ENCODE measurements around the gene IZUMO4. TPM values are rescaled to one million over a fixed set of nuclear protein-coding genes. Genes with fewer than 3 reads are reported as not detected.

IZUMO4 gene
- total RNA-seq, 1 experiment from 2014 or later: 1.5 TPM

DNA sequence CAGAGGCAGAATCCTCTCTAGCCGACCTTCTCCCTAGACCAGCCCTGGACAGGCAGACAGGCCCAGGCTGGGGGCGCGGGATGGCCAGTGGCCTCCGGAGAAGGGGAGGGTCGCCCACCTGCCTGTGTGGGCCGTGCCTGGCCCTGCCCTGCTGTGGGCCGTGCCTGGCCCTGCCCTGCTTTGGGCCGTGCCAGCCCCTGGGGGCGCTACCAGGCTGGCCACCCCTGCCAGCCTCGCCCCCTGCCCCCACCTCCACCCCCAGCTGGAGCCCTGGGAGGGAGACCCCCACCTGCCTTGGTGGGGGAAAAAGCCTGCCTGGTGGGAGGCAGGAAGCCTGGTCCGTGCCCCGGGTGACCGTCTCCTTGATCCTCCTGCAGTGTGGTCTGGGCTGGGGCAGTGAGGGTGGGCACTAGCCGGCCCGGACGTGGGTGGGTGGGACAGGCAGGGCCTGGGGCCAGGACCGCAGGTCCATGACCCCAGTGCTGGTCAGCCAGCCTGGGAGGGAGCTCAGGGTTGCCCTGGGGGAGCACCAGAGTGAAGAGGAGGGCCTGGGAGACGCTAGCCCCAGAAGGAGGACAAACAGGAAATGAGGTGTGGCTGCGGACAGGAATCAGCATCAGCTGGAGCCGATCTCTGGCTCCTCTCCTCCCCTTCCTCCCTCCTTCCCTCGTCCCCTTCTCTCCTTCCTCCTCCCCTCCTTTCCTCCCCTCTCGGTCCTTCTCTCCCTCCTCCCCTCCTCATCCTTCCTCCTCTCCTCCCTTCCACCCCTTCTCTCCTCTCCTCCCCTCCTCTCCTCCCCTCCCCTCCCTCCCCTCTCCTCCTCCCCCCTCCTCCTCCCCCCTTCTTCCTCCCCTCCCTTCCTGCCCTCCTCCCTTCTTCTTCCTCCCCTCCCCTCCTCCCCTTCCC is 40.5 kb upstream of the IZUMO4 start:
- H3F3A ChIP-seq (ENCODE audit: insufficient read depth, low read depth): peaks cover 17% of the 10 kb centered on the region; the same call in 1 of the 2 replicates
- no peaks in the 10 kb centered on the region for H3K9me3 ChIP-seq (ENCODE audit: insufficient read depth, low read depth)
- peak overlapping the region; percentile 36 for H3K4me2 ChIP-seq
- no peaks in the 10 kb centered on the region for H4K20me1 ChIP-seq (ENCODE audit: insufficient read depth)
- H3K9me2 ChIP-seq (ENCODE audit: insufficient read depth): no peaks in the 10 kb centered on the region
- no peak overlapping the region for H2AFZ ChIP-seq
- peak in 1 of 2 experiments; percentile 35 for DNase-seq
- CTCF ChIA-PET: no interaction called here
- H3K79me2 ChIP-seq (ENCODE audit: low read depth): 0 out of 2 replicates have a peak, but pooled peaks cover 6% of the 10 kb centered on the region
- H3K36me3 ChIP-seq (ENCODE audit: low read depth): no peaks in the 10 kb centered on the region
- intact Hi-C loops (cut with micrococcal nuclease; ENCODE audit: unreplicated experiment): no loop called here
- TF ChIP-seq EZH2 (IDR thresholded peaks at IDR 0.05; ENCODE audit: low read depth): no peak
- H3K27ac ChIP-seq: no peak overlapping the region
- no peak overlapping the region for H3K4me3 ChIP-seq
- H3K4me1 ChIP-seq (replicated peaks; ENCODE audit: insufficient read depth): peaks cover 37% of the 10 kb centered on the region
- H3K27me3 ChIP-seq (ENCODE audit: insufficient read depth, low read depth): no peaks in the 10 kb centered on the region
- no TSS peak for BruUV-seq (replicated peaks)
- POLR2A ChIA-PET (ENCODE audit: unreplicated experiment): no interaction called here

DNA sequence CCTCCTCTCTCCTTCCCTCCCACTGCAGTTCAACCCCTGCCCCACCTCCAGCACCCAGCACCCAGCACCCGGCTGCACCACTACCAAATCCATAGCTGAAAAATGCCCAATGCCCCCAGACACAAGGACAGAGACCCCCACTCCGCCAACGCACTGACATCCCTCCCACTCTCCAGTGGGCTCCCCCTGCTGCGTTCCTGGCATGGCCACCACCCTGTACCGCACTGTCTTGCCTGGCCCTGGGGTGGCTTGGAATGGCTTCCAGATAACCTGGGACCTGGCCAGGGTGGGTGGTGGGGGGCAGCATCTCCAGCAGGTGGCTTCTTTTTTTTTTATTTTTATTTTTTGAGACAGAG is 39.9 kb upstream of the IZUMO4 start:
- Histone ChIP-seq H2AFZ (no peak overlapping the region), H3K9me3 (ENCODE audit: insufficient read depth, low read depth) (no peaks in the 10 kb centered on the region), H3K27me3 (ENCODE audit: insufficient read depth, low read depth) (no peaks in the 10 kb centered on the region), H3K27ac (peak overlapping the region; percentile 3; the same call in 1 of the 2 replicates), H3K4me1 (replicated peaks; ENCODE audit: insufficient read depth) (peaks cover 37% of the 10 kb centered on the region), H3F3A (ENCODE audit: insufficient read depth, low read depth) (peaks cover 17% of the 10 kb centered on the region; the same call in 1 of the 2 replicates), H3K79me2 (ENCODE audit: low read depth) (0 out of 2 replicates have a peak, but pooled peaks cover 6% of the 10 kb centered on the region), H3K9me2 (ENCODE audit: insufficient read depth) (no peaks in the 10 kb centered on the region), H4K20me1 (ENCODE audit: insufficient read depth) (no peaks in the 10 kb centered on the region), H3K4me2 (no peak overlapping the region), H3K4me3 (no peak overlapping the region), H3K36me3 (ENCODE audit: low read depth) (no peaks in the 10 kb centered on the region)
- intact Hi-C loops (cut with micrococcal nuclease; ENCODE audit: unreplicated experiment): no loop called here
- TF ChIP-seq, protein P1, sequence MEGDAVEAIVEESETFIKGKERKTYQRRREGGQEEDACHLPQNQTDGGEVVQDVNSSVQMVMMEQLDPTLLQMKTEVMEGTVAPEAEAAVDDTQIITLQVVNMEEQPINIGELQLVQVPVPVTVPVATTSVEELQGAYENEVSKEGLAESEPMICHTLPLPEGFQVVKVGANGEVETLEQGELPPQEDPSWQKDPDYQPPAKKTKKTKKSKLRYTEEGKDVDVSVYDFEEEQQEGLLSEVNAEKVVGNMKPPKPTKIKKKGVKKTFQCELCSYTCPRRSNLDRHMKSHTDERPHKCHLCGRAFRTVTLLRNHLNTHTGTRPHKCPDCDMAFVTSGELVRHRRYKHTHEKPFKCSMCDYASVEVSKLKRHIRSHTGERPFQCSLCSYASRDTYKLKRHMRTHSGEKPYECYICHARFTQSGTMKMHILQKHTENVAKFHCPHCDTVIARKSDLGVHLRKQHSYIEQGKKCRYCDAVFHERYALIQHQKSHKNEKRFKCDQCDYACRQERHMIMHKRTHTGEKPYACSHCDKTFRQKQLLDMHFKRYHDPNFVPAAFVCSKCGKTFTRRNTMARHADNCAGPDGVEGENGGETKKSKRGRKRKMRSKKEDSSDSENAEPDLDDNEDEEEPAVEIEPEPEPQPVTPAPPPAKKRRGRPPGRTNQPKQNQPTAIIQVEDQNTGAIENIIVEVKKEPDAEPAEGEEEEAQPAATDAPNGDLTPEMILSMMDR (conservative IDR thresholded peaks at IDR 0.05): no peak
- TF ChIP-seq EZH2 (IDR thresholded peaks at IDR 0.05; ENCODE audit: low read depth): no peak
- no TSS peak for BruUV-seq (replicated peaks)
- POLR2A ChIA-PET (ENCODE audit: unreplicated experiment): no interaction called here
- CTCF ChIA-PET: no interaction called here
- DNase-seq: no peak

DNA sequence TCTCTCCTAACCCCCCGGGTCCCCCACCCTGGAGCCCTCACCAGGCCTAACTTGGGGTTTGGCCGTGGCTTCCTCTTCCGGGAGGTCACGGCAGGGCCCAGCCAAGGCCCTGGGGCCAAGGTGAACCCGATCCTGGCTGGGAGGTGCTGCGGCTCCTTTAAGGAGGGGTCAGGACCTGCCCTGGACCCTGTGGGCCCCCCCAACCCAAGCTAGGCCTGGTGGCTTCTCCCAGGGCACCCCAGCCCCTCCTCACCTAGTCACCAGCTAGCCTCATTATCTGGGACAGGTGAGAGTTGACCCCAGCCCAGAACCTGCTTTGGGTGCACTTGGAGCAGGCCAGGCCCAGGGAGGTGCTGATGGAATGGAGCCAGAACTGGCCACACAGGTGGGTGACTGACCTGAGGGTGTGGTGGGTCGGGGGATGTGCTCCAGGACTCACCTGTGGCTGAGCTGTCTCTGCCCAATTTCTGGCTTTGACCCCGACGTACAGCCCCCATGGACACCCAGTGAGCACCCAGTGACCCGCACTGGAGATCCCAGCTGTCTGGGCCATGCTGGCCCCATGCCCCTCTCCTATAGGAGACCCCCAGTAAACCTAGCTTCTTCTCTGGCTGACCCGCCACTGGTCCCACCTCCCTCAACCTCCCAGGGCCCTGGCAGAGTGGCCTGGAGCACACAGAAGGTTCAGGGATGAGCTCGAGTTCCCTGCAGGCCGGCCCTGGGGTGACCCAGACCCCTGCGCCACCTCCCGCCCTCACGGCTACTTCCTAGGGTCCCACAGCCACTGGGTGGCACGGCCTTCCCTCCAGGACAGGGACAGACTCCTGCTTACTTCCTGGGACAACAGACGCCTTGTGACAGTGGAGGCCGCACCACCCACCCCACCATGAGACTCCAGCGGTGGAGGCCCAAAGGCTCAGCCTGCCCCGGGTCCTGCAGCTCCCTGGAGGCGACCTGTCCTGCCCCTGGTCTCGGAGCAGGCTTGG is 38.9 kb upstream of the IZUMO4 start:
- 0 out of 2 replicates have a peak, but pooled peaks cover 6% of the 10 kb centered on the region for H3K79me2 ChIP-seq (ENCODE audit: low read depth)
- H3F3A ChIP-seq (ENCODE audit: insufficient read depth, low read depth): peaks cover 17% of the 10 kb centered on the region; the same call in 1 of the 2 replicates
- CTCF ChIA-PET: no interaction called here

More for the DNA sequence above, 38.9 kb upstream of the IZUMO4 start:
- Histone ChIP-seq H3K9me3 (ENCODE audit: insufficient read depth, low read depth) (no peaks in the 10 kb centered on the region), H2AFZ (no peak overlapping the region), H3K27me3 (ENCODE audit: insufficient read depth, low read depth) (no peaks in the 10 kb centered on the region), H4K20me1 (ENCODE audit: insufficient read depth) (no peaks in the 10 kb centered on the region), H3K27ac (peak overlapping the region; percentile 100), H3K4me3 (no peak overlapping the region), H3K9me2 (ENCODE audit: insufficient read depth) (no peaks in the 10 kb centered on the region), H3K36me3 (ENCODE audit: low read depth) (no peaks in the 10 kb centered on the region), H3K4me1 (replicated peaks; ENCODE audit: insufficient read depth) (peaks cover 37% of the 10 kb centered on the region), H3K4me2 (0 out of 2 replicates have a peak overlapping the region, but pooled peaks have one; percentile 80)
- no TSS peak for BruUV-seq (replicated peaks)
- DNase-seq: no peak
- POLR2A ChIA-PET (ENCODE audit: unreplicated experiment): no interaction called here
- intact Hi-C loops (cut with micrococcal nuclease; ENCODE audit: unreplicated experiment): no loop called here
- no peak for TF ChIP-seq EZH2 (IDR thresholded peaks at IDR 0.05; ENCODE audit: low read depth)
- TF ChIP-seq, protein P1 (conservative IDR thresholded peaks at IDR 0.05): no peak

All from PC-9 (cell line).